Fibroblast of pulmonary artery (primary cell): ENCODE measurements around the gene PTPRA.
"Not testable (repeated sequence)": the region's sequence is repeated elsewhere in the genome, so short reads cannot be mapped to it uniquely, and the experiment has no call there.

ENCODE experiments used
- DNase-seq: peaks from one replicate; pipeline ENCODE4 v3.0.0-alpha.2; 2010; ENCODE audit warnings: low read depth
- H3K4me3 ChIP-seq: replicated peaks from 2 replicates; pipeline ENCODE4 v1.5.1; 2011; ENCODE audit warnings: low read depth, mild to moderate bottlenecking, control low read depth, low read length, moderate library complexity
- TF ChIP-seq, protein P1 (sequence below): IDR thresholded peaks from 2 replicates; pipeline ENCODE4 v1.5.1; 2011; ENCODE audit warnings: mild to moderate bottlenecking, control low read depth, low read length, inconsistent platforms; ENCODE audit errors: missing control alignments

The PTPRA gene

DNA sequence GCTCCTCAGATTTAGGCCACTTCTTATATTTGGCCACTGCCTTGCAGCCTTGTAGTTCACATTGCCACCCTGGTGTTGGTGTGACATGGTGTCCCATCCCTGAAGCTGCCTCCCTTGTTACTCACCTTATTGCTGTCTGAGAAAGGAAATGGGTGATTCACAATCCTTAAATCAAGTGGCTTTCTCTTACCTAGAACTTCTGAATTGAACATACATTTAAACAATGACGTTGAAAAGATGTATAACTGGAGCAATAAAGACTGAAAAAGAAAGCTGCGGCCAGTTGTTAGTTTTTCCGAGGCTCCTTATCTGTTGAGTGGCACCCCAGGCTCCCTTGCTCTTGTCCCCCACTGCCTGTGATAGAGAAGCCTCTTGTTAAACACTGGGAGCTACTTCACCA is 141.4 kb downstream of the PTPRA start:
- TF ChIP-seq, protein P1, sequence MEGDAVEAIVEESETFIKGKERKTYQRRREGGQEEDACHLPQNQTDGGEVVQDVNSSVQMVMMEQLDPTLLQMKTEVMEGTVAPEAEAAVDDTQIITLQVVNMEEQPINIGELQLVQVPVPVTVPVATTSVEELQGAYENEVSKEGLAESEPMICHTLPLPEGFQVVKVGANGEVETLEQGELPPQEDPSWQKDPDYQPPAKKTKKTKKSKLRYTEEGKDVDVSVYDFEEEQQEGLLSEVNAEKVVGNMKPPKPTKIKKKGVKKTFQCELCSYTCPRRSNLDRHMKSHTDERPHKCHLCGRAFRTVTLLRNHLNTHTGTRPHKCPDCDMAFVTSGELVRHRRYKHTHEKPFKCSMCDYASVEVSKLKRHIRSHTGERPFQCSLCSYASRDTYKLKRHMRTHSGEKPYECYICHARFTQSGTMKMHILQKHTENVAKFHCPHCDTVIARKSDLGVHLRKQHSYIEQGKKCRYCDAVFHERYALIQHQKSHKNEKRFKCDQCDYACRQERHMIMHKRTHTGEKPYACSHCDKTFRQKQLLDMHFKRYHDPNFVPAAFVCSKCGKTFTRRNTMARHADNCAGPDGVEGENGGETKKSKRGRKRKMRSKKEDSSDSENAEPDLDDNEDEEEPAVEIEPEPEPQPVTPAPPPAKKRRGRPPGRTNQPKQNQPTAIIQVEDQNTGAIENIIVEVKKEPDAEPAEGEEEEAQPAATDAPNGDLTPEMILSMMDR: no peak
- no peak for DNase-seq
- no peak overlapping the region for H3K4me3 ChIP-seq

DNA sequence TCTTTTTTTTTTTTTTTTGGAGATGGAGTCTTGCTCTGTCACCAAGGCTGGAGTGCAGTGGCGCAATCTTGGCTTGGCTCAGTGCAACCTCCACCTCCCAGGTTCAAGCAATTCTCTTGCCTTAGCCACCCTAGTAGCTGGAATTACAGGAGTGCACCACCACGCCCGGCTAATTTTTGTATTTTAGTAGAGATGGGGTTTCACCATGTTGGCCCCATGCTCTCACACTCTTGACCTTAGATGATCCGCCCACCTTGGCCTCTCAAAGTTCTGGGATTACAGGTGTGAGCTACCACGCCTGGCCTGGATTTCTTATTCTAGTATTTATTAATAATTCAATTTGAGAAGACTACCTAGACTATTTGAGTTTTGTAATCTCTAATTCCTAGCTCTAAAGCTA is 142.0 kb downstream of the PTPRA start:
- DNase-seq, H3K4me3 ChIP-seq: not testable (repeated sequence)

DNA sequence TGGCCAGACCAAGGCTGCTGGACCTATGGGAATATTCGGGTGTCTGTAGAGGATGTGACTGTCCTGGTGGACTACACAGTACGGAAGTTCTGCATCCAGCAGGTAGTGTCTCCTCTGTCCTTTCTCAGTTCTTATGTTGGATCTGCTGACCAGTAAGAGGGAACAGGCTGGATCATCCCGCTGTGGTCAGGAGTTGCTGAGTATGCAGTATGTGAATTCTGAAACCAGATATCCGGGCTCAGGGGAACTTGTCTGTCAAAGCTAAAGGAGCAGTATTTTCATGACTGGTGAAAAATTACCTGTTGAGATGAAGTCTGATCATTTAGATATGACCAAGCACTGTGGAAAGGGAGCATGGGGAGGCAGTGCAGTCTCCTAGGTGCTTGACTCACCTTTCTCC is 148.0 kb downstream of the PTPRA start:
- H3K4me3 ChIP-seq: no peak overlapping the region
- TF ChIP-seq, protein P1: no peak
- DNase-seq: no peak

DNA sequence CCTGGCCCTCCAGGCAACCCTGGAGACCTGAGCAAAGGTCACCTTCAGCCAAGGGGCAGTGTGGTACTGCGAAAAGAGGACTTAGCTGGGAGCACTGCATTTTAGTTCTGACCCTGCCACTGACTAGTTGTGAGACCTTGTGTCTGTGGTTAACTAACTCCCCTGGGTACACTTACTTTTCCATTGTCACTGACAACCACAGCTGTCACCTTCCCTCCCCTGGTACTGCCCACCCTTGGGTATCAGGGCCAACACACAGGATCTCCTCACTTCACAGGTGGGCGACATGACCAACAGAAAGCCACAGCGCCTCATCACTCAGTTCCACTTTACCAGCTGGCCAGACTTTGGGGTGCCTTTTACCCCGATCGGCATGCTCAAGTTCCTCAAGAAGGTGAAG is 148.5 kb downstream of the PTPRA start:
- no peak overlapping the region for H3K4me3 ChIP-seq
- TF ChIP-seq, protein P1: no peak
- no peak for DNase-seq

DNA sequence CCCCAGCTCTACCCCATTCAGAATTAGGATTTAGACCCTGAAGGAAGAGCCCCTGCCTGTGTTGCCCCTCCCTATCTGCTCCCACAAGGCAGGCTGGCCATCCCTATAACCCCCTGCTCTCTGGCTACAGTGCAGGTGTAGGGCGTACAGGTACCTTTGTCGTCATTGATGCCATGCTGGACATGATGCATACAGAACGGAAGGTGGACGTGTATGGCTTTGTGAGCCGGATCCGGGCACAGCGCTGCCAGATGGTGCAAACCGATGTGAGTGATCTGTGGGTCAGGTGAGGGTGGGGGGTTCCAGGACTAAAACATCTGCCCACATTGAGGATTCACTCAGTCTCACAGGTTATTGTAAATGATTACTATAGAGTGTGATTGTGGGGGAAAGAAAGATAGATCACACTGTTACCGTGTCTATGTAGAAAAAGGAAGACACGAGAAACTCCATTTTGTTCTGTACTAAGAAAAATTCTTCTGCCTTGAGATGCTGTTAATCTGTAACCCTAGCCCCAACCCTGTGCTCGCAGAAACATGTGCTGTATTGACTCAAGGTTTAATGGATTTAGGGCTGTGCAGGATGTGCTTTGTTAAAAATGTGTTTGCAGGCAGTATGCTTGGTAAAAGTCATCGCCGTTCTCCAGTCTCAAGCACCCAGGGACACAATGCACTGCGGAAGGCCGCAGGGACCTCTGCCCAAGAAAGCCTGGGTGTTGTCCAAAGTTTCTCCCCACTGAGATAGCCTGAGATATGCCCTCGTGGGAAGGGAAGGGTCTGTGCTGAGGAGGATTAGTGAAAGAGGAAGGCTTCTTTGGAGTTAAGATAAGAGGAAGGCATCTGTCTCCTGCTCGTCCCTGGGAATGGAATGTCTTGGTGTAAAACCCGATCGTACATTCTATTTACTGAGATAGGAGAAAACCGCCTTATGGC is 149.5 kb downstream of the PTPRA start:
- H3K4me3 ChIP-seq: not testable (repeated sequence)

DNA sequence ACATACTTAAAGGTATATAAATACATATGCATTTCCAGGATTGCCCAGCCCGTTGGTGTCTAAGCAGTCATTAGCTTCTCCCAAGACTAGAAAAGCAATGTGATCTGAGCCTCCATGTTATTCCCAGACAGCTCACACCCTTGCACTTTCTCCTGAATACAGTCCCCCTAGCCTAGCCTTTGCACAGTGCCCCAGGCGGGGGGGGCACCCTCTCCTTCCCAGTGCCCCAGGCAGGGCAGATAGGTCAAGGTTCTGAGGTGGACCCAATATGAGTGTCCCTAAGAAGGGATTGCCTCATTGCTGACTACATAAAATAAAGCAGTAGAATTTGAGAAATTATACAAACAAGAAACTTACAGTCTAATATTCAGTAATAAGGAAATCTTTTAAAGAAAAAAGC is 154.7 kb downstream of the PTPRA start:
- TF ChIP-seq, protein P1: no peak
- no peak for DNase-seq
- no peak overlapping the region for H3K4me3 ChIP-seq

More for the DNA sequence above, 149.5 kb downstream of the PTPRA start:
- DNase-seq: not testable (repeated sequence)

DNA sequence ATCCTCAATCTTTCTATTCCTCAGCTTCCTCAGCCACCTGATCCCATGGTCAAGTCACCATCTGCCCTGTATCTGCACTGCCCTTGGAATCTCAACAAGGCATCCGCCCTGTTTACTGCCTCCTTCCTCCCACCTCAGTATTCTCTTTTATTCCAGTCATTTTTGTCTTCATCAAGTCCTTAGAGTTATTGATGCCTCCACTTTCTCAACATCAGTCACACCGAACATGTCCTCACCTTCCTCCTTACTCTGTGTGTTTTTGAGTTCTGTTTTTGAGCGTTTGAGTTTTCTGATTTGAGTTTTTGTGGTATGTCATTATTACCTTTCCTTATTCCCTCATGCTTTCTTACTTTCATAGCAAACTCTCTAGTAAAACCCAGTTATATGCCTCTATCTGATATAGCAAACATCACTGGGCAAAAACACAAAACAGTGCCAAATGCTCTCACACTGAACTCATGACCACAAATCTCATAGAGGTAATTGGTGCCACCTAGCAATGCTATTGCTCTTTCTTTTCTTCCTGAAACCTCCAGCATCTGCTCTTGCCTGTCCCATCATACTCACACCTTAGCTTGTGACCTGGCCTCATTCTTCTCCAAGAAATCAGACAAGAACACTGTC is 158.4 kb downstream of the PTPRA start:
- no peak for DNase-seq
- TF ChIP-seq, protein P1: no peak

DNA sequence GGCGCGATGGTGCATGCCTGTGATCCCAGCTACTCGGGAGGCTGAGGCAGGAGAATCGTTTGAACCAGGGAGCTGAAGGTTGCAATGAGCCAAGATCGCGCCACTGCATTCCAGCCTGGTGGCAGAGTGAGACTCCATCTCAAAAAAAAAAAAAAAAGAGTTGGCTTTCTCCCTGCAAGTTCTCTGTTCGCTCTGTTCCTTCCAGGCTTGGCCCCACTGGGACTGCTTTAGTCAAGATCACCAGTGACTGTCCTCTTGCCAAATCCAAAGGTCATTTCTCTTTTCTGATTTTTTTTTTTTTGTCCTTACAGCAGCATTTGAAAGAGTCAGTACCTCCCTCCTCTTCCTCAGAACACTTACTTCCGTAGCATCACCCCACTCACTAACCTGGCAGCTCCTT is 159.3 kb downstream of the PTPRA start:
- no peak overlapping the region for H3K4me3 ChIP-seq
- no peak for DNase-seq
- TF ChIP-seq, protein P1: no peak

More for the DNA sequence above, 158.4 kb downstream of the PTPRA start:
- H3K4me3 ChIP-seq: no peak overlapping the region
